Endothelial cell (in vitro differentiated cells): Measurements from ENCODE around the gene SPTBN2. TPM values are rescaled to one million over a fixed set of nuclear protein-coding genes. Genes with fewer than 3 reads are reported as not detected.

Source experiments
- DNase-seq: peaks from one replicate; pipeline ENCODE4 v3.0.0; 2021; ENCODE audit warnings: low spot score
- H3K27ac Mint-ChIP-seq: one replicate; pipeline ENCODE4 v1.8.0; 2021; ENCODE audit warnings: mixed read lengths, inconsistent platforms; ENCODE audit not compliant: unreplicated experiment
- H3K27me3 Mint-ChIP-seq: one replicate; pipeline ENCODE4 v1.8.0; 2021; ENCODE audit warnings: mild to moderate bottlenecking, moderate library complexity, mixed read lengths, inconsistent platforms; ENCODE audit not compliant: unreplicated experiment
- H3K36me3 Mint-ChIP-seq: one replicate; pipeline ENCODE4 v1.8.0; 2021; ENCODE audit warnings: mild to moderate bottlenecking, low read depth, mixed read lengths, inconsistent platforms; ENCODE audit not compliant: unreplicated experiment
- H3K4me1 Mint-ChIP-seq: one replicate; pipeline ENCODE4 v1.8.0; 2021; ENCODE audit warnings: mild to moderate bottlenecking, mixed read lengths, inconsistent platforms; ENCODE audit not compliant: unreplicated experiment
- H3K4me3 Mint-ChIP-seq: one replicate; pipeline ENCODE4 v1.8.0; 2021; ENCODE audit warnings: mild to moderate bottlenecking, mixed read lengths, inconsistent platforms; ENCODE audit not compliant: unreplicated experiment
- H3K9me3 Mint-ChIP-seq: one replicate; pipeline ENCODE4 v1.8.0; 2021; ENCODE audit warnings: mixed read lengths, inconsistent platforms; ENCODE audit not compliant: unreplicated experiment
- CTCF ChIP-seq: fragments of 200-600 bp; sonication (generic); IDR thresholded peaks from one replicate; pipeline ENCODE4 v1.5.0; 2021; ENCODE audit warnings: antibody characterized with exemption; ENCODE audit not compliant: unreplicated experiment
- total RNA-seq: library from RNA; stranded (reverse); fragmentation: NEBNext Ultra II Directional; extraction: Animal tissue kit (Norgen Biotek cat#: 25700); gene quantifications from one replicate; pipeline ENCODE4 v1.2.1, GENCODE V29; 2021; ENCODE audit not compliant: unreplicated experiment

The SPTBN2 gene
- total RNA-seq, 1 donor from 2014 or later, result 17.1 TPM

GRCh38 chr11:66687831-66688281, 41.2 kb downstream of the SPTBN2 start:
- no peak for TF ChIP-seq CTCF
- peaks cover 17% of the 10 kb centered on the region for H3K36me3 Mint-ChIP-seq
- H3K27ac Mint-ChIP-seq, result no peak overlapping the region
- peaks cover 11% of the 10 kb centered on the region for H3K4me1 Mint-ChIP-seq
- H3K27me3 Mint-ChIP-seq, result peaks cover 11% of the 10 kb centered on the region
- DNase-seq, result no peak
- no peak overlapping the region for H3K4me3 Mint-ChIP-seq
- no peaks in the 10 kb centered on the region for H3K9me3 Mint-ChIP-seq

- no peak for TF ChIP-seq CTCF
- Mint-ChIP-seq H3K36me3 (peaks cover 17% of the 10 kb centered on the region), H3K4me1 (peaks cover 11% of the 10 kb centered on the region), H3K27ac (no peak overlapping the region), H3K27me3 (peaks cover 11% of the 10 kb centered on the region), H3K9me3 (no peaks in the 10 kb centered on the region), H3K4me3 (peak overlapping the region; percentile 75)
- DNase-seq, result no peak
Measured at GRCh38 chr11:66686801-66687750, 41.9 kb downstream of the SPTBN2 start.

- Mint-ChIP-seq H3K9me3 (no peaks in the 10 kb centered on the region), H3K27ac (no peak overlapping the region), H3K27me3 (peaks cover 10% of the 10 kb centered on the region), H3K36me3 (peaks cover 17% of the 10 kb centered on the region), H3K4me3 (no peak overlapping the region), H3K4me1 (peaks cover 11% of the 10 kb centered on the region)
- DNase-seq, result no peak
- TF ChIP-seq CTCF, result no peak
Measured at GRCh38 chr11:66686100-66686785, 42.8 kb downstream of the SPTBN2 start.

- no peak for DNase-seq
- Mint-ChIP-seq H3K27me3 (peaks cover 10% of the 10 kb centered on the region), H3K4me1 (peaks cover 11% of the 10 kb centered on the region), H3K4me3 (no peak overlapping the region), H3K9me3 (no peaks in the 10 kb centered on the region), H3K36me3 (peaks cover 16% of the 10 kb centered on the region), H3K27ac (no peak overlapping the region)
- TF ChIP-seq CTCF, result no peak
Measured at GRCh38 chr11:66685276-66686099, 43.5 kb downstream of the SPTBN2 start.
